NCI-H187 (cell line): ENCODE measurements around the gene RAPGEF3.

Experiments used
- DNase-seq, 2 experiments: peaks; one replicate each; lab custom pipeline; 2025; lab: John Stamatoyannopoulos, UW

RAPGEF3 gene

GRCh38 chr12:47742253-47742825 is 16.3 kb downstream of the RAPGEF3 start:
- DNase-seq: no peak

- peak in 1 of 2 experiments; percentile 13 for DNase-seq
These were observed 17.4 kb downstream of the RAPGEF3 start for GRCh38 chr12:47741340-47741703.

GRCh38 chr12:47740606-47741339 is 17.9 kb downstream of the RAPGEF3 start:
- DNase-seq: no peak

GRCh38 chr12:47739979-47740378 is 18.7 kb downstream of the RAPGEF3 start:
- no peak for DNase-seq

GRCh38 chr12:47739297-47739696 is 19.4 kb downstream of the RAPGEF3 start:
- DNase-seq: no peak

- no peak for DNase-seq
These were observed 20.6 kb downstream of the RAPGEF3 start for GRCh38 chr12:47737936-47738594.

GRCh38 chr12:47736877-47737676 is 21.6 kb downstream of the RAPGEF3 start:
- no peak for DNase-seq

- no peak for DNase-seq
These were observed 22.5 kb downstream of the RAPGEF3 start for GRCh38 chr12:47736216-47736615.

GRCh38 chr12:47735649-47736048 is 23.0 kb downstream of the RAPGEF3 start:
- DNase-seq: no peak

- DNase-seq: no peak
These were observed 23.8 kb downstream of the RAPGEF3 start for GRCh38 chr12:47734725-47735480.

- no peak for DNase-seq
These were observed 25.5 kb downstream of the RAPGEF3 start for GRCh38 chr12:47733142-47733541.

GRCh38 chr12:47732504-47732903 is 26.2 kb downstream of the RAPGEF3 start:
- DNase-seq: no peak

- no peak for DNase-seq
These were observed 27.0 kb downstream of the RAPGEF3 start for GRCh38 chr12:47731723-47732122.

- DNase-seq: no peak
These were observed 28.3 kb downstream of the RAPGEF3 start for GRCh38 chr12:47730341-47730744.

GRCh38 chr12:47729233-47729632 is 29.4 kb downstream of the RAPGEF3 start:
- no peak for DNase-seq

GRCh38 chr12:47725893-47726292 is 32.8 kb downstream of the RAPGEF3 start:
- no peak for DNase-seq

- DNase-seq: no peak
These were observed 33.4 kb downstream of the RAPGEF3 start, which contains the start of gene ENDOU for GRCh38 chr12:47725091-47725772. TSS of gene ENDOU (minus strand) at chr12:47725490. CDS start at chr12:47725413, 77 bp downstream.

GRCh38 chr12:47722941-47723631 is 35.6 kb downstream of the RAPGEF3 start:
- DNase-seq: no peak

- DNase-seq: no peak
These were observed 36.4 kb downstream of the RAPGEF3 start for GRCh38 chr12:47722136-47722834.
